Activated naive CD8-positive, alpha-beta T cell treated with anti-CD3 and anti-CD28 coated beads for 36 hours (primary cell): Measurements from ENCODE around the gene GRHL3. TPM values are rescaled to one million over a fixed set of nuclear protein-coding genes. Genes with fewer than 3 reads are reported as not detected.

Source experiments
- DNase-seq: peaks from one replicate; pipeline ENCODE4 v3.0.0; 2021
- H3K27ac Mint-ChIP-seq: one replicate; pipeline ENCODE4 v1.8.0; 2022; ENCODE audit warnings: mild to moderate bottlenecking, moderate library complexity, mixed read lengths
- H3K27me3 Mint-ChIP-seq: one replicate; pipeline ENCODE4 v1.8.0; 2022; ENCODE audit warnings: mild to moderate bottlenecking, mixed read lengths
- H3K36me3 Mint-ChIP-seq: one replicate; pipeline ENCODE4 v1.8.0; 2021; ENCODE audit warnings: mild to moderate bottlenecking, mixed read lengths
- H3K4me1 Mint-ChIP-seq: one replicate; pipeline ENCODE4 v1.8.0; 2021; ENCODE audit warnings: mixed read lengths
- H3K4me3 Mint-ChIP-seq: one replicate; pipeline ENCODE4 v1.8.0; 2022; ENCODE audit warnings: mild to moderate bottlenecking, moderate library complexity, mixed read lengths
- H3K9me3 Mint-ChIP-seq: one replicate; pipeline ENCODE4 v1.8.0; 2022; ENCODE audit warnings: mixed read lengths
- total RNA-seq, 2 experiments: library from RNA; stranded (reverse); gene quantifications; one replicate each; pipeline ENCODE4 v1.2.3, GENCODE V29; 2021

The GRHL3 gene
- total RNA-seq, 2 experiments from 2014 or later = not detected

DNA sequence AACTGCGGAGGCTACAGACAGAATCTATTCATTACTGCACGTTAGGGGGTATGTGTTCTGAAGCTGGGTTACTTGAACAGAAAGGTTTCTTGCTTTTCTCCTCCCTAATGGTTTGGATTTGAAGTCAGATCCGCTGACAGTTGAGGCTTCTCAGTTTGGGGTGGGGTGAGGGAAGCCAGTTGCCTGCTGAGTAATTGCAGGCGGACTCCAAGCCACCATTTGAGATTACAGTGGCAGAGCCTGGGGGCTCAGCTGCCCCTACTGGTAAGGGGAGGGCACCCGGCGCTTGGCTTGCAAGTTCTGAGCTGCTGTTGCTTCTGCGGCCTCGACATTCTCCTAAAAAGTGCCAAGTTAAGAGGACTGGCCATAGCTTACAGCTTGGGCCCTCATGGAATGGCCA, 2.0 kb downstream of the GRHL3 start:
- Mint-ChIP-seq H3K4me3 (peak overlapping the region; percentile 43), H3K27ac (no peak overlapping the region), H3K9me3 (no peaks in the 10 kb centered on the region), H3K36me3 (no peaks in the 10 kb centered on the region), H3K4me1 (peaks cover 34% of the 10 kb centered on the region), H3K27me3 (peaks cover 91% of the 10 kb centered on the region)
- DNase-seq = no peak

- Mint-ChIP-seq H3K27me3 (peaks cover 93% of the 10 kb centered on the region), H3K4me1 (peaks cover 34% of the 10 kb centered on the region), H3K9me3 (no peaks in the 10 kb centered on the region), H3K27ac (peak overlapping the region; percentile 62), H3K4me3 (peak overlapping the region; percentile 70), H3K36me3 (no peaks in the 10 kb centered on the region)
- DNase-seq = peak; percentile 83
Observed at GRCh38 chr1:24321697-24322469, 2.7 kb downstream of the GRHL3 start.

- Mint-ChIP-seq H3K27me3 (peaks cover 93% of the 10 kb centered on the region), H3K9me3 (no peaks in the 10 kb centered on the region), H3K27ac (peak overlapping the region; percentile 62), H3K4me1 (peaks cover 34% of the 10 kb centered on the region), H3K4me3 (peak overlapping the region; percentile 70), H3K36me3 (no peaks in the 10 kb centered on the region)
- DNase-seq = no peak
Observed at GRCh38 chr1:24322470-24323177, 3.5 kb downstream of the GRHL3 start.

DNA sequence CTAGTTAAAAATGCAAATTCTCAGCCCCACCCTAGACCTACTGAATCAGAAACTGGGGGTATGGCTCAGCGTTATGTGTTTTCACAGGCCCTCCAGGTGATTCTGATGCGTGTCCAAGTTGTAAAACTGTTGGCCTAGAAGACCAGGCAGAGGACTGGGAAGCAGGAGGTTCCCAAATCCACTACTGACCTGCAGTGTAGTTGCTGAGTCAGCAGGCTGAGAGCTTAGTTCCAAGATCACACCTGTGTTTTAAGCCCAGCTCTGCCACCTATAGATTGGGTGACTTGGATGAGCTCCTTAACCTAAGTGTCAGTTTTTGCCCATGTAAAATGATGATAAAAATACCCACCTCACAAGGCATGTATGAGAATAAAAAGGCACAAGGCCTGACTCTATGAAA, 4.1 kb downstream of the GRHL3 start:
- H3K4me1 Mint-ChIP-seq = peaks cover 34% of the 10 kb centered on the region
- DNase-seq = no peak
- no peak overlapping the region for H3K4me3 Mint-ChIP-seq
- no peaks in the 10 kb centered on the region for H3K9me3 Mint-ChIP-seq
- H3K36me3 Mint-ChIP-seq = no peaks in the 10 kb centered on the region
- no peak overlapping the region for H3K27ac Mint-ChIP-seq
- peaks cover 93% of the 10 kb centered on the region for H3K27me3 Mint-ChIP-seq

- H3K4me1 Mint-ChIP-seq = peaks cover 18% of the 10 kb centered on the region
- H3K36me3 Mint-ChIP-seq = no peaks in the 10 kb centered on the region
- peaks cover 81% of the 10 kb centered on the region for H3K27me3 Mint-ChIP-seq
- no peak for DNase-seq
- no peak overlapping the region for H3K27ac Mint-ChIP-seq
- no peaks in the 10 kb centered on the region for H3K9me3 Mint-ChIP-seq
- H3K4me3 Mint-ChIP-seq = no peak overlapping the region
Observed at GRCh38 chr1:24324903-24325302, 5.7 kb downstream of the GRHL3 start.

- no peak for DNase-seq
- Mint-ChIP-seq H3K27me3 (peaks cover 80% of the 10 kb centered on the region), H3K9me3 (no peaks in the 10 kb centered on the region), H3K36me3 (no peaks in the 10 kb centered on the region), H3K4me1 (peaks cover 10% of the 10 kb centered on the region), H3K4me3 (no peak overlapping the region), H3K27ac (no peak overlapping the region)
Observed at GRCh38 chr1:24325587-24326449, 6.7 kb downstream of the GRHL3 start.

DNA sequence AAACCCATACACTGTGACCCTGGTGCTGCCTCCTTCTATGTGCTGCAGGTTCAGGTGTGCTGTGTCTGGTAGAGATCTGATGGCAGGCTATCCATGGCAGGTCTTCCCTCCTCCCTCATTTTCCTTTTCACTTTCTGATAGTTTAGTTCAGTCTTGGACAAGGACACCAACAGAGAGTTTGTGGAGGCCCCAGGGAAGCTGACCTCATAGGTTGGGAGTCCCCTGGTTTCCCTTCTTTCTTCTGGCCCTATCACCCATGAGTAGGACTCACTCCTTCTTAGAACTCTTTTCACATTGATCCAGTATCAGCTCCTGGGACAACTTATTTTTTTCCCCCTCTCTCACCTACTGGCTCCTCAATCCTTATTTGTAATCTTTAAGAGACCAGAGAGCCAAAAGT, 8.3 kb downstream of the GRHL3 start:
- H3K27ac Mint-ChIP-seq = no peak overlapping the region
- H3K4me3 Mint-ChIP-seq = no peak overlapping the region
- no peak for DNase-seq
- H3K27me3 Mint-ChIP-seq = peaks cover 75% of the 10 kb centered on the region
- H3K36me3 Mint-ChIP-seq = no peaks in the 10 kb centered on the region
- no peaks in the 10 kb centered on the region for H3K9me3 Mint-ChIP-seq
- H3K4me1 Mint-ChIP-seq = no peaks in the 10 kb centered on the region

- Mint-ChIP-seq H3K4me1 (no peaks in the 10 kb centered on the region), H3K4me3 (no peak overlapping the region), H3K9me3 (no peaks in the 10 kb centered on the region), H3K36me3 (no peaks in the 10 kb centered on the region), H3K27me3 (peaks cover 73% of the 10 kb centered on the region), H3K27ac (no peak overlapping the region)
- DNase-seq = no peak
Observed at GRCh38 chr1:24327891-24328290, 8.7 kb downstream of the GRHL3 start.

- DNase-seq = no peak
- Mint-ChIP-seq H3K4me3 (no peak overlapping the region), H3K27me3 (peaks cover 61% of the 10 kb centered on the region)
Observed at GRCh38 chr1:24329331-24329730, 10.2 kb downstream of the GRHL3 start.

GRCh38 chr1:24329797-24330543, 10.8 kb downstream of the GRHL3 start:
- Mint-ChIP-seq H3K27ac (no peak overlapping the region), H3K4me1 (no peaks in the 10 kb centered on the region), H3K4me3 (no peak overlapping the region), H3K9me3 (no peaks in the 10 kb centered on the region), H3K27me3 (peaks cover 55% of the 10 kb centered on the region), H3K36me3 (no peaks in the 10 kb centered on the region)
- DNase-seq = no peak

More at GRCh38 chr1:24329331-24329730, 10.2 kb downstream of the GRHL3 start:
- Mint-ChIP-seq H3K9me3 (no peaks in the 10 kb centered on the region), H3K27ac (no peak overlapping the region), H3K36me3 (no peaks in the 10 kb centered on the region), H3K4me1 (no peaks in the 10 kb centered on the region)

DNA sequence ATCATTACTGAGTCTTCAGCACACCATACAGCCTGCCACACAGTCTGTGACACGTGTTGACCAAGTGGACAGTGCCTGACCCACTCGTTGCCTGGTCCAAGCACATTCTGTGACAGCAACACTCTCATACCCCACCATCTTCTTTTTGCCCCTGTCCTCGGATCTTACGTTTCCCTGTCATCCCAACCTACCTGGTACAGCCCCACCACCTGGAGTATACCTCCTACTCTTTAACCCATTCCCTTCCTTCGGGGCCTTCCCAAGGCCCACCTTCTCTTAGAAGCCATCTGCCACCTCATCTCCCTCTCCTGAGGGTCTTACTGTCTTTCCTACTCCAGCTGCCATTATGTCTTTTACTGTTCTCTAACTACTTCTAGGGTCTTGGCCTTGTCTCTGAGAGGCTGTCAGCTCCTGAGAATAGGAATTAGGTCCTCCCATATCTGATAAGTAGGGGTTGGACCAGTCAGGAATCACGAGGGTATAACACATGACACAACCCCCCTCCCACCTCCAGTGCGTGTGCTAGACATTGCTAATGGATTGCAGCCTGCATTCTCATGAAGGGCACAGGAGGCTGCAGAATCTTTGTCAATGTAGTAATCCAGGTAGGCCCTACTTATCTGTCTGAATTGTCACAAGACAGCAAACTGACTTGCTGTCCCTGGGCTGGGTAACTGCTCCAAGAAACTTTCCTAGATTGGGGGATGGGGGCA, 13.0 kb downstream of the GRHL3 start:
- Mint-ChIP-seq H3K9me3 (no peaks in the 10 kb centered on the region), H3K4me3 (no peak overlapping the region), H3K36me3 (no peaks in the 10 kb centered on the region), H3K27ac (no peak overlapping the region), H3K27me3 (peaks cover 36% of the 10 kb centered on the region), H3K4me1 (no peaks in the 10 kb centered on the region)
- DNase-seq = no peak

GRCh38 chr1:24336075-24336474, 16.9 kb downstream of the GRHL3 start:
- DNase-seq = no peak
- Mint-ChIP-seq H3K4me1 (peaks cover 2% of the 10 kb centered on the region), H3K4me3 (no peak overlapping the region), H3K27me3 (peaks cover 11% of the 10 kb centered on the region), H3K9me3 (no peaks in the 10 kb centered on the region), H3K27ac (no peak overlapping the region), H3K36me3 (no peaks in the 10 kb centered on the region)

DNA sequence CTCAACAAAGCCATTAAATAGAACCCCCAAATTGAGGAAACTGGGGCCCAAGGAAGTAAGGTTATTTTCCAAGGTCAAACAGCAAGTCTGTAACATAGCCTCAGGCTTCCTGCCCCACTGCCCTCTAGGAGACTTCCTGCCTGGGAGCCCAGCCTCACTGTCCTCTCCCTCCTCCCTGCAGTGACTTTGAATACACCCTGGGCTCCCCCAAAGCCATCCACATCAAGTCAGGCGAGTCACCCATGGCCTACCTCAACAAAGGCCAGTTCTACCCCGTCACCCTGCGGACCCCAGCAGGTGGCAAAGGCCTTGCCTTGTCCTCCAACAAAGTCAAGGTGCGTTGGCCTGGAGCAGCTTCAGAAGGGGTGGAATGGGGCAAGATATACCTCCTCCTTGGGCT, 18.3 kb downstream of the GRHL3 start:
- Mint-ChIP-seq H3K36me3 (no peaks in the 10 kb centered on the region), H3K4me3 (no peak overlapping the region), H3K4me1 (peaks cover 2% of the 10 kb centered on the region), H3K9me3 (no peaks in the 10 kb centered on the region), H3K27ac (no peak overlapping the region), H3K27me3 (peaks cover 11% of the 10 kb centered on the region)
- no peak for DNase-seq

GRCh38 chr1:24338447-24338846, 19.3 kb downstream of the GRHL3 start:
- Mint-ChIP-seq H3K4me3 (no peak overlapping the region), H3K9me3 (no peaks in the 10 kb centered on the region), H3K36me3 (no peaks in the 10 kb centered on the region), H3K27ac (no peak overlapping the region), H3K27me3 (peaks cover 11% of the 10 kb centered on the region), H3K4me1 (peaks cover 2% of the 10 kb centered on the region)
- DNase-seq = no peak
